Activated CD4-positive, alpha-beta T cell treated with anti-CD3 and anti-CD28 coated beads for 1 hour (primary cell): ENCODE results near the gene RSAD1.

Experiments
- DNase-seq: peaks from one replicate; pipeline ENCODE4 v3.0.0-alpha.2; 2020

The RSAD1 gene

GRCh38 chr17:50478391-50479381, at the start of gene RSAD1:
TSS of gene RSAD1 (plus strand) at chr17:50478860. CDS start at chr17:50478885, 25 bp downstream.
- peak; percentile 79 for DNase-seq

- no peak for DNase-seq
These were observed 48.9 kb upstream of the RSAD1 start for GRCh38 chr17:50429793-50430192.

GRCh38 chr17:50430821-50431618, 47.6 kb upstream of the RSAD1 start:
- DNase-seq, result no peak

- DNase-seq, result no peak
These were observed 46.4 kb upstream of the RSAD1 start for GRCh38 chr17:50432125-50432762.

- no peak for DNase-seq
These were observed 41.3 kb upstream of the RSAD1 start for GRCh38 chr17:50437409-50437808.

GRCh38 chr17:50439008-50439407, 39.7 kb upstream of the RSAD1 start:
- no peak for DNase-seq

- DNase-seq, result no peak
These were observed 38.4 kb upstream of the RSAD1 start for GRCh38 chr17:50440172-50440837.

GRCh38 chr17:50440838-50441829, 37.5 kb upstream of the RSAD1 start:
- no peak for DNase-seq

- DNase-seq, result no peak
These were observed 35.1 kb upstream of the RSAD1 start for GRCh38 chr17:50443505-50443974.

- DNase-seq, result no peak
These were observed 33.6 kb upstream of the RSAD1 start for GRCh38 chr17:50444841-50445715.

GRCh38 chr17:50445730-50446325, 32.8 kb upstream of the RSAD1 start:
- no peak for DNase-seq

- no peak for DNase-seq
These were observed 30.6 kb upstream of the RSAD1 start for GRCh38 chr17:50447870-50448595.

GRCh38 chr17:50448643-50449042, 30.0 kb upstream of the RSAD1 start:
- no peak for DNase-seq

- DNase-seq, result no peak
These were observed 26.6 kb upstream of the RSAD1 start for GRCh38 chr17:50451943-50452629.

- DNase-seq, result no peak
These were observed 25.9 kb upstream of the RSAD1 start for GRCh38 chr17:50452630-50453300.

GRCh38 chr17:50453901-50454300, 24.8 kb upstream of the RSAD1 start:
- no peak for DNase-seq

- DNase-seq, result no peak
These were observed 21.0 kb upstream of the RSAD1 start for GRCh38 chr17:50457621-50458020.

- DNase-seq, result no peak
These were observed 20.4 kb upstream of the RSAD1 start for GRCh38 chr17:50458270-50458669.
